Activated T-cell treated with anti-CD3 and anti-CD28 coated beads, Interleukin-2, amount 50 U/mL, for 72 hours (primary cell): ENCODE data around the gene BCAS2. TPM values are rescaled to one million over a fixed set of nuclear protein-coding genes. Genes with fewer than 3 reads are reported as not detected.

Experiments
- total RNA-seq, 2 donors: library from RNA; stranded (reverse); gene quantifications; one replicate each; pipeline ENCODE4 v1.2.3, GENCODE V29; 2022

Gene BCAS2
- total RNA-seq, 2 donors from 2014 or later: 27.5 to 30.4 TPM

Other genes with a start within 250 kb of the BCAS2 start
- gene TRIM33, start 70.4 kb downstream of the BCAS2 start, total RNA-seq: 10 to 100 TPM; 34.1 to 42.4 TPM
- 1 to 10 TPM in 1 of 2 donors, under 1 TPM in 1; 0.88 to 2.2 TPM for gene DENND2C, start 88.4 kb upstream of the BCAS2 start, total RNA-seq
- gene AMPD1, start 113.9 kb upstream of the BCAS2 start, total RNA-seq: under 1 TPM in 1 of 2 donors, not detected in 1; 0.17 TPM
- gene NRAS, start 135.2 kb upstream of the BCAS2 start, total RNA-seq: 10 to 100 TPM; 63.8 to 73.6 TPM
- 100 to 1,000 TPM; 478 to 479 TPM for gene CSDE1, start 176.4 kb upstream of the BCAS2 start, total RNA-seq
- gene SIKE1, start 199.1 kb upstream of the BCAS2 start, total RNA-seq: 10 to 100 TPM; 55.7 to 64.7 TPM